Right ventricle myocardium inferior (tissue), 1 donor: ENCODE data around the gene UCK2. TPM values are rescaled to one million over a fixed set of nuclear protein-coding genes. Genes with fewer than 3 reads are reported as not detected.

ENCODE experiments used
- ATAC-seq: fragments of 200-7000 bp; cut with Tn5 transposase; one replicate; pipeline ENCODE4 v1.9.1; 2020; ENCODE audit warnings: mild to moderate bottlenecking, moderate library complexity
- DNase-seq: peaks from one replicate; pipeline ENCODE4 v3.0.0; 2021; ENCODE audit errors: missing footprints
- intact Hi-C: fragments of 100-400 bp; cut with DNase I; formaldehyde crosslinking; loops from one replicate; pipeline ENCODE4 v1.11.0; 2022
- total RNA-seq: library from RNA; stranded (reverse); fragmentation: NEBNext Ultra II Directional; extraction: Animal tissue kit (Norgen Biotek cat#: 25700); gene quantifications from one replicate; pipeline ENCODE4 v1.2.1, GENCODE V29; 2021
- donor health status: DM: no; HTN: yes; CAD: no; lungs with severe emphysema.

UCK2 gene
- total RNA-seq, 1 donor from 2014 or later = 8.4 TPM

DNA sequence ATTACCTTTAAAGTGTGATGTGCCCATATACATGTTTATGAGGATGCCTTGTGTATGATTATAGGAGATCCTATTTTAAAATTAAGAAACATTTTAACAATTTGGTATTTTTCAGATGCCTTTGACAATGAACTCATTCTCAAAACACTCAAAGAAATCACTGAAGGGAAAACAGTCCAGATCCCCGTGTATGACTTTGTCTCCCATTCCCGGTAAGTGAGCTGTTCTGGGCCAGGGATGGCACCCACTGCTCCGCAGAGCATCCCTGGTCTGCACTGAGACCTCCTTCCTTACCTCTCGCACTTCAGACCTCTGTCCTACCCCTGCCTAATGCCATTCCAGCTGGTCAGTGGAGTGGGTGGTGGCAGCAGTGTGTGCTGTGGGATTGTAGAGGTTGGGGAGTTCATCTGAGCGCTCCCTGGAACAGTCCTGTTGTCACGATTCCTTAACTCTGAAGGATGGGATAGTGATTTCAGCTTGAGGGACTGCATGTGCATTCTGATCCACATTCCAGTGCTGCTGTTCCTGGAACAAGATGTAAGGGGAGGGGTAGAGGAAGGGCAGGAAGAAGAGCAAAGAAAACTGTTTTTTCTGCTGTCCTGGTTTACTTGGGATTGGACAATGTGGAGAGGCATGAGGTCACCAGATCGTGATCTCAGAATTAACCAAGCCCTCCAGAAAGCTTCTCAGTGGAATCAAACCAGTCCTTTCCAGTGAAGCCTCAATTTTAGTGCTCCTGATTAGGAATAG lies 63.9 kb downstream of the UCK2 start:
- ATAC-seq = no peak
- intact Hi-C loops = no loop called here
- DNase-seq = no peak

- intact Hi-C loops = no loop called here
- ATAC-seq = peak; percentile 62
- no peak for DNase-seq
These were observed 65.5 kb downstream of the UCK2 start for GRCh38 chr1:165892935-165893334.

- no peak for DNase-seq
- intact Hi-C loops = no loop called here
- no peak for ATAC-seq
These were observed 66.1 kb downstream of the UCK2 start for GRCh38 chr1:165893507-165893906.

DNA sequence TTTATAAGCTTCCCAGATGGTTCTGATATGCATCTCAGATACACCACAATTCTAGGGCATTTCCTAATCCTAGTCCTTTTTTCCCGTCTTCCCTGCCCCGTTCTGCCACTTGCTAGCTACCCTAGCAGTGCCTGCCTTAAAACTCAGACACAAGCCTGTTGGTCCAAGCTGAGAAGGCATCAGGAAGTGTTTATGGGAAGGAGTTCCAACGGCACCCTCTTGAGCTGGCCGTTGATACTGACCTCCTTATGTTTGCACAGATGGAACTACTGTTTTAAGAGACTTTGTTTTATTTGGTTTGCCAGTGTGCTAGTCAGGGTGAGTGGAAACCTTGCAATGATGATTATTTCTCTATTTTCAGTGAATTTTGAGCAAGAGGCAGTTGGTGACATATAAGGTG lies 67.2 kb downstream of the UCK2 start:
- ATAC-seq (no peak), DNase-seq (no peak)
- intact Hi-C loops = no loop called here

DNA sequence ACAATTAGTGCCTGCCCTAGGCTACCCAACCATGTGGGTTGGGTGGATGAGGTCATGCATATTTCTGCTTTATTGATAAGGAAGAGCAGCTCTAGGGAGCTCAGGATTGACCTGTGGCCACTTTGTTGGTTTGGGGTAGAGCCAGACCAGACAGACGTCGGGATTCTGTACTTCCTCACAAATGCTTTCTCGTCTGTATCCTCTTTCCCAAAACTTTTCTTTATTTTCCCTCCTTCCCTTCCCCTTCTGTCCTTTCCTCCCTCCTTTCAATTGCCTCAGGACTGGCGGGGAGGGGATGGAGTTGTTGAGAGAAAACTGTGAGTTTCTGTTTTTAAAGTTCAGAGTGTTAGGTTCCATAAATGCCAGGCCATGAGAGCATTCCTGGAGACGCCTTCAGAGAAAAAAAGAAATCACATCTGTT lies 68.0 kb downstream of the UCK2 start:
- intact Hi-C loops = no loop called here
- ATAC-seq (no peak), DNase-seq (no peak)

- intact Hi-C loops = no loop called here
- ATAC-seq (no peak), DNase-seq (no peak)
These were observed 68.9 kb downstream of the UCK2 start for GRCh38 chr1:165896277-165896676.

GRCh38 chr1:165897326-165898303 lies 70.2 kb downstream of the UCK2 start:
- no peak for DNase-seq
- no peak for ATAC-seq
- intact Hi-C loops = no loop called here

- DNase-seq (no peak), ATAC-seq (peak; percentile 57)
- intact Hi-C loops = no loop called here
These were observed 71.4 kb downstream of the UCK2 start for GRCh38 chr1:165898837-165899236.

GRCh38 chr1:165899461-165899941 lies 72.1 kb downstream of the UCK2 start:
- ATAC-seq (no peak), DNase-seq (no peak)
- intact Hi-C loops = no loop called here

GRCh38 chr1:165900576-165901380 lies 73.4 kb downstream of the UCK2 start:
- no peak for ATAC-seq
- DNase-seq = no peak
- intact Hi-C loops = no loop called here

GRCh38 chr1:165902565-165902964 lies 75.2 kb downstream of the UCK2 start:
- DNase-seq (no peak), ATAC-seq (no peak)
- intact Hi-C loops = no loop called here

GRCh38 chr1:165903672-165904071 lies 76.3 kb downstream of the UCK2 start:
- DNase-seq = no peak
- ATAC-seq = no peak
- intact Hi-C loops = no loop called here

- intact Hi-C loops = no loop called here
- DNase-seq (no peak), ATAC-seq (no peak)
These were observed 77.5 kb downstream of the UCK2 start for GRCh38 chr1:165904948-165905347.

- intact Hi-C loops = no loop called here
- no peak for DNase-seq
- ATAC-seq = no peak
These were observed 78.4 kb downstream of the UCK2 start for GRCh38 chr1:165905853-165906252.

DNA sequence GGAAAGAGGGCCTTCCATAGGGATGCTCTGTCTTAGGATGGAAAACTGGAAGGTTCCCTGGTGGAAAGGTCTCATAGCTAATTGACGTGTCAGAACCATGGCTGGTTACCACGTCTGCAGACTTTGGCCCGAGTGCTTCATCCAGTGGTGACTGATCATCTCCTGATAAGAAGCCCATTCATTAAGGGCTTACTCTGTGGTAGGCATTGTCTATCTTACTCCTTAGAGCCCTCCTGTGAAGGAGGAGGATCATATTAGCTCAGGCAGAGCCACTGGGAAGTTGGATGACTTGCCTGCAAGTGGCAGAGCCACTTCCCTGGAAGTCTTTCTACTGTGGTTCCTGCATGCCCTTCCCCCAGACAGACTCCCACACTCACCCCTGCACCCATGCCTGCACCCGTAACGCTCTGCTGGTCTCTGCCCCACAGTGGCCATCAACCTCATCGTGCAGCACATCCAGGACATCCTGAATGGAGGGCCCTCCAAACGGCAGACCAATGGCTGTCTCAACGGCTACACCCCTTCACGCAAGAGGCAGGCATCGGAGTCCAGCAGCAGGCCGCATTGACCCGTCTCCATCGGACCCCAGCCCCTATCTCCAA lies 79.9 kb downstream of the UCK2 start:
- no peak for DNase-seq
- no peak for ATAC-seq
- intact Hi-C loops = no loop called here

- intact Hi-C loops = loop anchor here (5.0 kb wide), 2 partner anchors 84 to 519 kb away; partner anchors contain the start of gene UCK2
- peak; percentile 44 for ATAC-seq
- DNase-seq = peak; percentile 75
These were observed 83.5 kb downstream of the UCK2 start for GRCh38 chr1:165910764-165911421.

- intact Hi-C loops = loop anchor here (5.0 kb wide), 2 partner anchors 84 to 519 kb away; partner anchors contain the start of gene UCK2
- no peak for ATAC-seq
- DNase-seq = no peak
These were observed 84.3 kb downstream of the UCK2 start for GRCh38 chr1:165911609-165912281.
